Stimulated activated CD8-positive, alpha-beta memory T cell treated with anti-CD3 and anti-CD28 coated beads, Interleukin-15, amount 100 ng/mL, for 1 hour (primary cell): ENCODE results near the gene ZC3H12D.
"Not testable (repeated sequence)": the region's sequence is repeated elsewhere in the genome, so short reads cannot be mapped to it uniquely, and the experiment has no call there.

Experiments used
- DNase-seq: peaks from one replicate; pipeline ENCODE4 v3.0.0-alpha.2; 2020; ENCODE audit warnings: low read depth

The ZC3H12D gene

DNA sequence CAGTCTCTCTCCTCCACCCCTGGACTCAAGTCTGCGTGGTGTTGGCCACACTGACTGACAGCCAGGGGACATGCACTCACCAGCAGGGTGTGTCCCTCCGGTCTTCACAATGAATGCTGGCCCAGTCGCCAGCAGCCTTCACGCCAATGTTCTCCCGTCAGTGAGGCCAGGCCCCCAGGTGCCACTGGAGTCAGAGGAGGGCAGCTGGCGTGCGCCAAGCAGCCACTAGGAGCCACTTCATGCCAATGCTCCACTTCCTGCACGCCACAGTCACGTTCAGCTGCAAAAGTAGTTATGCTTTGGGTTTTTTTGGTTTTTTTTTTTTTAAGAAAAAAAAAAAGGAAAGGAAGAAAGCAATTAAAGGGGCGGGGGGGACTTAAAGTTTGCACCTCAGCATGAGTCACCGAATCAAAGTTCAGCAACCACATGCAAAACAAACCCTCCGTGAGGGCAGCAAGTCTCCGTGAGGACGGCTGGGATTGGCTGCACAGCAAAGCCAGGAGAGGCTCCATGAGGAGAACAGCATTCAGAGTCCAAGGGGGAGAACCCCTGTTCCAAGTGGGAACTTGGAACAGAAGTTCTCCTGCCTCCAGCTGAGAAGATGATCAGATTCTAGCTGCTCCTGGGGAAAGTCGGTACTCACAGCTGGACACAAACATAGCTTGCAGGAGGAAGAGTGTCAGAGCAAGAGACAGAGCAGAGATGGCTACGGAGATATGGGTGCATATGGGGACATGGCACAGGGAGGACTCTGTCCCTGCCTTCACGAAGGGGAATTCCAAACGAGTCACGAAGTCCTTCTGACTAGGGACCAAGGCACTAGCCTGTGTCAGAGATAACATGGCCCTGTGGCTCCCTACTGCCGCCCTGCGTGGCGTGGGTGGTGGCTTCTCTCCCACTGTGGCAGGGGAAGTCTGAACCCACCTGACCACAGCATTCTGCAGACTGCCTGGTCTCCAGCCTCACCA, at the start of gene ZC3H12D:
Gene ZC3H12D (minus strand): TSS at position 282 of the 968 bp plus-strand sequence. CDS start 10,471 bp downstream, outside the sequence.
- DNase-seq, result peak; percentile 51

DNA sequence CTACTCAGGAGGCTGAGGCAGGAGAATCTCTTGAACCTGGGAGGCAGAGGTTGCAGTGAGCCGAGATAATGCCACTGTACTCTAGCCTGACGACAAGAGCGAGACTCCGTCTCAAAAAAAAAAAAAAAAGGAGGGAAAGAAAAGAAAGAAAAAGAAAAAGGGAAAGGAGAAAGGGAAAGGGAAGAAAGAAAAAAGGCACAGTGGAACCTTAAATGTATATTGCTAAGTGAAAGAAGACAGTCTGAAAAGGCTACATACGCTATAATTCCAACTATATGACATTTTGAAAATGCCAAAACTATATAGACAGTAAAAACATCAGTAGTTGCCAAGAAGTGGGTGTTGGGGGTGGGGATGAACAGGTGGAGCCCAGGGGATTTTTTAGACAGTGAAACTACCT, 44.8 kb upstream of the ZC3H12D start:
- DNase-seq, result no peak

DNA sequence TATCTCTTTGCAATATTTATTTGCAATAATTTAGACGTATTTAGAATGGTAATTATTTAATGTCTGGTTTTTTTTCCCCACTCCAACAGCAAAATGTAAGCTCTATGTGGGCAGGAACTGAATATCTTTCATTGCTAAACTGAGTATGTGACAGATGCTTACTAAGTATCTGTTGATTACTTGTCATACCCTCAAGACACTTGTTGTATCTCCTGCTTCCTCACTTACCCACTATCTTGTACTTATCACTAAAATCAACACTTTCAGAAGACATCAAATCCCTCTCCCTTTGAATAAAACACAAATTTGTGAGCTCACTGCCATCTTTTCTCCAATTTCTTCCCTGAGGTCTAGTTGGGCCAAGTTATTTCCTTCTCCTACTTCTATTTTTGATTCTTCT, 30.7 kb upstream of the ZC3H12D start:
- DNase-seq, result no peak

DNA sequence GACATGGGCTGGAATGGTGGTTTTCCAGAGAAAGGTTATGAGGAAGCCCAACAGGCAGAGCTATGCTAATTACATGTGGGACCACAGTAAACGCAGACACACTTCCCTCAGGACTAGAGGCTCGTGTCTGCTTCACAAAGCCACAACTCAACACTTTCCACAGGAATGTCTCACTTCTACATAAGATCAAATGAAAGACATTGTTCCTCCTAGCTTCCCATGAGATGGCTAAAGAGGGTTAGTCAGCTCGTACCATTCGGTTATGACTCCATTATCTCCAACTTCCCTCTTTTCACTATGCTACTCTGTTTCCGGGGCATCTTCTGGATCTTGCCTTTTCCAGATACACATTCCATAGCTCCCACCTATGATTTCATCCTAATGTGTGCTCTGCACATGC, 29.1 kb upstream of the ZC3H12D start:
- no peak for DNase-seq

DNA sequence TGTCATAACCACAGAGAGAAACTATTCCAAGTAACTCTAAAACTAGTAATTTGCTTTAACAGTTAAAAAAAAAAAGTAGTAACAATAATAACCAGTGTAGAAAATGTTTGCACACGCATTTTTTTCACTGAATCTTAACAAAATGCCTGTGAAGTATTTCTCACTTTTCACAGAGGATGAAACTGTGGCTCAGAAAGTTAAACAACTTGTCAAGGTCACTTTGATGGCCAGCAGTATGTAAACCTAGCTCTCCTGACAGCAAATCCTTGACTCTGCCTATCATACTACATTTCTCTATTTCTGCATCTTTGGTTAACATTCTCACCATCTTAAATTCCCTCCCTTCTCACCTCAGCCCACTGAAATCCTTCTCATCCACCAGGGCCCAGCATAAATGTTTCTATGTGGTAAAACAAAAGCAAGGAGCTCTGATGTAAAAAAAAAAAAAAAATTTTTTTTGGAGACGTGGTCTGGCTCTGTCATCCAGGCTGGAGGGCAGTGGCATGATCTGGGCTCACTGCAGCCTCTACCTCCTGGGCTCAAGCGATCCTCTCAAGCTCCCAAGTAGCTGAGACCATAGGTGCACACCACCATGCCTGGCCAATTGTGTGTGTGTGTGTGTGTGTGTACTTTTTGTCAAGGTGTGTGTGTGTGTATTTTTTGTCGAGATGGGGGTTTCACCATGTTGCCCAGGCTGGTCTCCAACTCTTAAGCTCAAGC, 26.1 kb upstream of the ZC3H12D start:
- DNase-seq, result no peak

DNA sequence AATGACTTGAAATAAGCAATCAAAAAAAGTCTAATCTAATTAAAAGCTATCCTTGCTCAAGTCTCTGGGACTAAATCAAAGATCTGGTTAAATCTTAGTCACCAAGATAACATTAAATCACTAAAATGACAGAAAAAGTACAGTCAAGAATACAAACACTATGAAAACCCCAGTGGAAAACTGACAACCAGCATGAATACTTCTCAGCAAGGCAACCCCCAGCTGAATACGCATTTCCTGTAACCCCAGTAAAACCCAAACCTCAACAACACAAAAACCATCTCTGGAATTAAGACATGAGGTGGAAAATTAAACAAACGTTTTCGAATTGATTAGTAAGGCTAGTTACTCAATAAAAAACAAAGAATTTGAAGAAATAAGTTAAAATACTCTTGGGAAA, 23.7 kb upstream of the ZC3H12D start:
- no peak for DNase-seq

DNA sequence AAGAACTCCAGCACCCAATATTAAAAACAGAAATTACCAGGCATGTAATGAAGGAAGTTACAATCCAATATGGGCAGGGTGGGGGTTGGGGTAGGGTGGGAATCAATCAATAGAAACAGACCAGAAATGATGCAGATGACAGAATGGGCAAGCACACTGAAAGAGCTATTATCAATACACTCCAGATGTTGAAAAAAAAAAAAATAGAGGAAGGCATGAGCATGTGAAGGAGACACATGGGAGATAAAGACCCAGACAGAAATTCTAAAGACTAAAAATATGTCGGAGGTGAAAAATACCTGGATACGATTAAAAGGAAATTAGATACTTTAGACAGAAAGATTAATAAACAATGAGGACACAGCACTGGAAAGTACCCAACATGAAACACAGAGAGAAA, 19.1 kb upstream of the ZC3H12D start:
- no peak for DNase-seq

DNA sequence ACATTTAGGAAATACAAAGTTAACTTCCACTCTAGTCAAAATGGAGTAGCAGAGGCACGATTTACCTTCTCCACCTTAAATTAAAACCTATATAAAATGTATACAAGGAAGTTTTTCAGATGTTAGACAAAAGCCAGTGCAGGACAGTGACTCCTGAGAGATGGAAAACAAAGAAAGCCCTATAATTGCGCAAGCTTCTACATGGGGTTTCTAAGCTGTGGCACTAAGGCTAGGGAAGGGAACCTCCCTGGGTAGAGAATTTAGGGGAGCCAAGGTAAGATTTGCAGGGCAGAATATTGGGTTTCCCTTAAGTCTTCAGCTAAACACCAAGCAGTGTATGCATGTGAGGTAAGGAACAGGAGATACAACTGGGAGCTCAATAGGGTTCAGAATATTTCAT, 18.5 kb upstream of the ZC3H12D start:
- DNase-seq, result no peak

DNA sequence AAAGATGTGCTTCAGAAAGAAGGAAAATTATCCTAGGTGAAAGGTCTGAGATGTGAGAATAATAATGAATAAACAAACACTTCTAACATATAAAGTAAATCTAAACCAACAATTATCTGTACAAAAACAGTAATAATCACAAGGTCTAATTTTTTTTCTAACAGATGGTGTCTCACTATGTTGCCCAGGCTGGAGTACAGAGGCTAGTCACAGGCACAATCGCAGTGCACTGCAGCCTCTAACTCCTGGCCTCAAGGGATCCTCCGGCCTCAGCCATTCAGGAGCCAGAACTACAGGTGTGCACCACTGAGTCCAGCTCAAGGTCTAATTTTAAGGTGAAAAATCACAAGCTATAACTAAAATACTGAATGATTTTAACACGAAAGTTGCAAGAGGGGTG, 17.0 kb upstream of the ZC3H12D start:
- no peak for DNase-seq

DNA sequence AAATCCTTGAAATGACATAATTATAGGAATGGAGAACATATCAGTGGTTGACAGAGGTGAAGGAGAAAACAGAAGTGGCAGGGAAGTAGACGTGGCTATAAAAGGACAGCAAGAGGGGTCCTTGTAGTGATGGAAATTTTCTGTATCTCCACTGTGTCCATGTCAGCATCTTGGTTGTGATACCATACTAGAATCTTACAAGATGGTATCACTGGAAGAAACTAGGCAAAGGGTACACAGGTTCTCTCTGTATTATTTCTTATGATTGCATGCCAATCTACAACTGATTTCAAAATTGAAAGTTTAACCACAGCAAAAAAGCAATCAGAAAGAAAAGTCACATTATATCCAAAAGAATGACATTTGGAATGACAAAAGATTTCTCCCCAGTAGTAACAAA, 16.4 kb upstream of the ZC3H12D start:
- no peak for DNase-seq

DNA sequence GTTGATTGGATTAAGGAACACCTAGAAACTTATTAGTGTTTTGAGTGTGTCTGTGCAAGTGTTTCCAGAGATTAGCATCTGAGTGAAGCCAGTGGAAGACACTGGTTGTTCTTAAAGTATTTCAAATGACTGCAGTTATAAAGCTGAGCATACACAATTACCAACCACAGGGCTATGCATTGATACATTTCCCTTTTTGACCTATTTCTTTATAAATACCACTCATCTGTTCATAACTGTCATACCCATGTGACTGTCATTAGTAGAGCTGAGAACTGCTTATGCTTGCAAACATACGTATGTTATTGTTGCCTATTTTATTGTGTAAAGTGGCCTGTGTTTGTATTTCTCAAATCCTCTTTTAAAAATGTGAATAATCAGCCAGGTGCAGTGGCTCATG, 15.3 kb upstream of the ZC3H12D start:
- DNase-seq, result no peak

DNA sequence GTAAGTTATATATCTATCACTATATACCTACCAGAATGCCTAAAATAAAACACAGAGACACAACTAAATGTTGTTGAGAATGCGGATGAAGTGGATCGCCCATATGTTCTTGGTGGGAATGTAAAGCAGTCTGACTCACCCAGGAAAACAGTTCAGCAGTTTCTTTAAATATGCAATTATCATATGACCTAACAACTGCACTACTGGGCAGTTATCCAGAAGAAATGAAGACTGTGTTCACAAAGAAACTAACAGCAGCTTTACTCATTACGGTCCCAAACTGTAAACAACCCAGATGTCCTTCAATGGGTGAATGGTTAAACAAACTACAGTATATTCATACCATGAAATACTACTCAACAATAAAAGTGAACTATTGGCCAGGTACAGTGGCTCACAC, 14.3 kb upstream of the ZC3H12D start:
- no peak for DNase-seq

DNA sequence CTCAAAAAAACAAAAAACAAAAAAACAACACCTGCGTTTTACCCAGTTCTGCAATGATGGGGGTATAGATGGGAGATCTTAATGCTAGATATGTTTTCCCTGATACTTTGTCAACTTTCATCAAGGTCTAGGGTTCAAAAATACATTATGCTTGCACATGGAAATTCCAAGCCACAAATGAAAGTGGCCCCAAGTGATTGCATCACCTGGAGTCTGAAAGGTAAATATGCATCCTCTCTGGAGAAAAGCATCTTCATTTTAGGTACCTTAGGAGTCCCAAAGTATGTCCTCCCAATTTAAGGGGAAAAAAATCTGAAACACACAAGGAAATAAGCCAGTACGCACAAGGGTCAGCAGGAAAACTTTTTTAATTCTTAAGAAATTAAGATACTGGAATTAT, 12.6 kb upstream of the ZC3H12D start:
- DNase-seq, result no peak

DNA sequence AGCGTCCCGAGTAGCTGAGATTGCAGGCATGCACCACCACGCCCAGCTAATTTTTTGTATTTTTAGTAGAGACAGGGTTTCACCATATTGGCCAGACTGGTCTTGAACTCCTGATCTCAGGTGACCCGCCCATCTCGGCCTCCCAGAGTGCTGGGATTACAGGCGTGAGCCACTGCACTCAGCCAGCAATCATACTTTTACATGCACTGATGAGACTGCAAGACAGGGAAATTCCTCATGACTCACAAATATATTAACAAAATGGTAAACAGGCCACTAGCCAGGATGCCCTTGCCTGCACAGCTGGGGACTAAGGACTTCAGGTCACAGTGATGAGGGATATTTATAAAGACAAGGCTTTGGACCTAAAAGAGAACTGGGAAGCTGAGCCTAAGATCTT, 11.8 kb upstream of the ZC3H12D start:
- not testable (repeated sequence) for DNase-seq

DNA sequence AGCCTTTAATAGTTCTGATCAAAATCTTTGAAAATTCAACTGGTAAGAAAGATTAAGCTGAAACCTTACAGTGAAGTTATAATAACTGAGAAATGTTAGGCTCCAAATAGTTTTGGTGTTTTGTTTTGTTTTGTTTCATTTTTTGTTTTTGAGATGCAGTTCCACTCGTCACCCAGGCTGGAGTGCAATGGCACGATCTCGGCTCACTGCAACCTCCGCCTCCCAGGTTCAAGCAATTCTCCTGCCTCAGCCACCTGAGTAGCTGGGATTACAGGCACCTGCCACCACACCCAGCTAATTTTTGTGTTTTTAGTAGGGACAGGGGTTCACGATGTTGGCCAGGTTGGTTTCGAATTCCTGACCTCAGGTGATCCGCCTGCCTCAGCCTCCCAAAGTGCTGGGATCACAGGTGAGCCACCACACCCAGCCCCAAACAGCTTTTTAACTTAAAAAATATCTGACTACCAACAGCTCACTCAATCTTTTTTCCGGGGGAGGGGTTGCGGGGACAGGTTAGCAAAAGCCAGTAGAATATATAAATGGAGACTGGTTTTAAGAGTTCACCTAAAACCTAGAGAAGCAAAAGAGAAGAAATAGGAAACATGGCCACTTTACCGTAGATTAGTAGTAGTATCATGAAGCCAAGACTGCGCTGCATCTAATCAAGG, 10.7 kb upstream of the ZC3H12D start:
- not testable (repeated sequence) for DNase-seq

DNA sequence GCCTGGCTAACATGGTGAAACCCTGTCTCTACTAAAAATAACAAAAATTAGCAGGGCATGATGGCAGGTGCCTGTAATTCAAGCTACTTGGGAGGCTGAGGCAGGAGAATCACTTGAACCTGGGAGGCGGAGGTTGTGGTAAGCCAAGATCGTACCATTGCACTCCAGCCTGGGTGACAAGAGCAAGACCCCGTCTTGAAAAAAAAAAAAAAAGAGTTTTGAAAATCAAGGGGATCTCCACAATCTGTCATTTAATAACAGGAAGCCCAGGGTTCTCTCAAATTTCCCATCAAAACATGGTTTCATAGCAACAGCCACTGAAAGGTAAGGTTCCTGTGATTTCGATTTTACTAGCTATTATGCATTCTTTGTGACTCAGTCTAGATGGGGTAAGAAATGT, 10.0 kb upstream of the ZC3H12D start:
- DNase-seq, result not testable (repeated sequence)

DNA sequence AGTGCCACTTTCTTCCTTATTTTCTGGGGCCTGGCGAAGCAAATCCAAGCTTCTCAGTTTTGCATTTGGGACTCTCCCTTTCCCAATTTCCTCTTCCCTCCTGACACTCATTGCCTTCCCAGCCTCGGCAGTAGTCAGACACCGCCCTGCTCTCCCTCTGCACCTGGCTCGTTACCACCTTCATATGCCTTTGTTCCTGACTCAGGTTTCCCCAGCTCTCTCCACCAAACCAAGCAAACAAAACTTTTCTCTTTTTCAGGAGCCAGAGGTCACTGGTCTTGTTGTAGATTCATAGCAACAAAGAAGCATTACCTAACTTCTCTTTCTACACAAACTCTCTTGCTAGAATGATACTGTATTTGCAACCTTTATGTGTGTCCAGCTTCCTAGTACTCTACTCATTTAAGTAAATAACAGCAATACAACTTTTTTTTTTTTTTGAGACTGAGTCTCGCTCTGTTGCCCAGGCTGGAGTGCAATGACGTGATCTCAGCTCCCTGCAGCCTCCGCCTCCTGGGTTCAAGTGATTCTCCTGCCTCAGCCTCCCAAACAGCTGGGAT, 9.0 kb upstream of the ZC3H12D start:
- no peak for DNase-seq

DNA sequence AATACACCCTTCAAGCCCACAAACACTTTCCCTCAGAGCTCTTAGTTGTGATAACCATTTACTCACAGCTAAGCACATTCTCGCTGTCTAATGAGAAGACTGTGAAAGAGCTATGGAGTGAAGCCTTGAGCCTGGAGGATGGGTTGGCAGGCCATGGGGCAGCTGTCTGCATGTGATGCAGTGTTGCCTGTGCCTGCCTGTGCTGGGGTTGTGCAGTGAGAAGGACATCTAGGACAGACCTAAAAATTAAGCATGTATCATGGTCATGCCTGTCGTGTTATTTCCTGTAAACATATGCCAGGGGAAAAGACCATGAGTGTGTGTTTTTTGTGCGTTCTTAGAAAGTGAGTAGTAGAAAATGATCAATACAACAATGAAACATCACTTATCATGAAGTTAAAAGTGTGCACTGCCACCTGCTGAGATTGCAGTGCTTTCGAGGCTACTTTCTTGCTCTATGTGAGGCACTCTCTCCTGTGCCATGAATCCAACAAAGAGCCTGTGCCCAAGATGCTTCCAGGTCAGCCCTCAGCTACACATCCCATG, 8.1 kb upstream of the ZC3H12D start:
- DNase-seq, result no peak

DNA sequence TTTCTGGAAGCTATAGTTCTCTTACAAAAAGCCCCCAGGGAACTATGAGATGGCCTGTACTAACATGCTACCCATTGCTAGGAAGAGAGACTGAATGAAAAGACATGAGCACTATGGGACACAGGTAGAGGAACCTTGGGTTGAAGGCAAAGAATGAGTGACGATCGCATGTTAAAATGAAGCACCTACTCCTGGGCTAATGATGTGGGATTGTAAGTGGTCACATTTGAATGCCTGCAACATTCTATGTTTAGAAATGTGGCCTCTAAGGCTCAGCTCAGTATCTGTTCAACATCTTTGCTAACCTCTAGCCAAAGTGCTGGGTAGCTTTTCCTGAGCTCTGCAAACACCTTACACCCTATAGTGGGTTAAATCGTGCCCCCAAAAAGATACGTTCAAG, 5.2 kb upstream of the ZC3H12D start:
- DNase-seq, result no peak

DNA sequence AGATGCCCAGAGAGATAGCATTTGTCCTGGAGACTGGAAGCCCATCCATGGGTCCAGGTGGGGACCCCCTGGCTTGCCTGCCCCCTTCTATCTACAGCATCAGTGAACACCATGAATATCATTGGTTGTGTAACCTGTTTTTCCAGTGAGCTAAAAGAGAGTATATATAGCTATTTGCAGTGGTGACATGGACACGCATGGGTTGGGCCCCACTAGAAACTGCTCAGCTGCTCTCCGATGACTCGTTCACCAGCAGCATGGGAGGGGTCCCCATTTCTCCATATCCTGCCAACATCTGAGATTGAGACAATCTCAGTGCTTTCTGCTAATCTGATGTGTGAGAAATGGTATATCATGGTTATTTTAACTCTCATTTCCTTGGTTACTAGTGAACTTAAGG, 4.0 kb upstream of the ZC3H12D start:
- no peak for DNase-seq

DNA sequence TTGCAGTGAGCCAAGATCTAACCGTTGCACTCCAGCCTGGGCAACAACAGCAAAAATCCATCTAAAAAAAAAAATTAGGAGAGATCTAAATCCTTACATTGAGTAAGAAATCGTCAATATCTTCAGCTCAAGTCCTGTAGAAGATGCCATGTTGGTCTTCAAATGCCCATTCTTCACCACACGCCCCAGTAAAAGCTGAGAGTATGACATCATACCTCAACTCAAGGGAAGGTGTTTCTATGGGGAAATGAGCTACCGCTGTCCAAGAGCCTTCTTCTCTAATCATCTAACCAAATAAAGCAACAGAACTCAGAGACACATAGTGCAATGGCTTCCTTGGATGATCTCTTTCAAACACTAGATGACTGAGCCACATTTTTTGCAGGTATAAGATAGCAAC, 2.5 kb upstream of the ZC3H12D start:
- no peak for DNase-seq
